GM18868 (cell line): ENCODE data around the gene KRT2.

Source experiments
- ATAC-seq: cut with Tn5 transposase; IDR thresholded peaks from one replicate; pipeline ENCODE4 v1.9.1; 2021; ENCODE audit warnings: mild to moderate bottlenecking, moderate library complexity; ENCODE audit not compliant: unreplicated experiment

KRT2 gene

GRCh38 chr12:52600475-52600874, 51.5 kb downstream of the KRT2 start:
- ATAC-seq: no peak

GRCh38 chr12:52600071-52600470, 51.9 kb downstream of the KRT2 start:
- no peak for ATAC-seq

- ATAC-seq: no peak
These were observed 53.0 kb downstream of the KRT2 start for GRCh38 chr12:52598966-52599365.
